Mesodermal cell (in vitro differentiated cells): ENCODE measurements around the gene FRMD4A.

ENCODE experiments used
- H3K27ac ChIP-seq: 2 replicates; pipeline ENCODE4 v1.7.0; 2013; ENCODE audit warnings: mild to moderate bottlenecking, low read depth, low read length, moderate library complexity; ENCODE audit not compliant: severe bottlenecking
- H3K36me3 ChIP-seq: 2 replicates; pipeline ENCODE4 v1.7.1; 2013; ENCODE audit warnings: mild to moderate bottlenecking, low read length, moderate library complexity; ENCODE audit not compliant: control insufficient read depth, insufficient read depth
- H3K4me1 ChIP-seq: one replicate; pipeline ENCODE4 v1.7.1; 2013; ENCODE audit warnings: mild to moderate bottlenecking, low read length; ENCODE audit not compliant: insufficient read depth, control insufficient read depth, poor library complexity, severe bottlenecking
- H3K4me3 ChIP-seq: 2 replicates; pipeline ENCODE4 v1.7.0; 2013; ENCODE audit warnings: low read length, control low read depth, mild to moderate bottlenecking; ENCODE audit not compliant: insufficient read depth, poor library complexity, severe bottlenecking; ENCODE audit errors: extremely low read depth
- H3K9me3 ChIP-seq: 2 replicates; pipeline ENCODE4 v1.7.1; 2013; ENCODE audit warnings: mild to moderate bottlenecking, low read length, moderate library complexity; ENCODE audit not compliant: control insufficient read depth
- WGBS, 2 experiments: methylation state at CpG; one replicate each; pipeline ENCODE4 v1.1.5; 2013; ENCODE audit warnings: missing lambda C conversion rate in 2 of 2; ENCODE audit not compliant: insufficient coverage in 2 of 2; 5-methylcytosine and 5-hydroxymethylcytosine counted together

Gene FRMD4A

GRCh38 chr10:13672548-13672947 lies 658.2 kb downstream of the FRMD4A start:
- peaks cover 16% of the 10 kb centered on the region for H3K4me1 ChIP-seq
- WGBS, 2 experiments = 59 to 67% methylated on average over 3 to 4 of the region's 7 CpGs
- no peaks in the 10 kb centered on the region for H3K9me3 ChIP-seq
- peaks cover 92% of the 10 kb centered on the region for H3K36me3 ChIP-seq
- H3K27ac ChIP-seq = peak overlapping the region; percentile 33
- H3K4me3 ChIP-seq = no peak overlapping the region

- peaks cover 94% of the 10 kb centered on the region for H3K36me3 ChIP-seq
- 92 to 99% methylated on average over 8 to 9 of the region's 10 CpGs for WGBS, 2 experiments
- H3K4me3 ChIP-seq = no peak overlapping the region
- peaks cover 16% of the 10 kb centered on the region for H3K4me1 ChIP-seq
- H3K27ac ChIP-seq = peak overlapping the region; percentile 33
- no peaks in the 10 kb centered on the region for H3K9me3 ChIP-seq
Measured at GRCh38 chr10:13671904-13672303, 658.8 kb downstream of the FRMD4A start.

- 88 to 91% methylated on average over 7 to 10 of the region's 10 CpGs for WGBS, 2 experiments
- Histone ChIP-seq H3K9me3 (no peaks in the 10 kb centered on the region), H3K27ac (no peak overlapping the region), H3K4me1 (peaks cover 16% of the 10 kb centered on the region), H3K4me3 (no peak overlapping the region), H3K36me3 (peaks cover 95% of the 10 kb centered on the region)
Measured at GRCh38 chr10:13670311-13670710, 660.4 kb downstream of the FRMD4A start.

GRCh38 chr10:13669901-13670300 lies 660.8 kb downstream of the FRMD4A start:
- no peaks in the 10 kb centered on the region for H3K9me3 ChIP-seq
- 95 to 98% methylated on average over 9 to 11 of the region's 12 CpGs for WGBS, 2 experiments
- H3K4me3 ChIP-seq = no peak overlapping the region
- H3K4me1 ChIP-seq = peaks cover 16% of the 10 kb centered on the region
- H3K27ac ChIP-seq = no peak overlapping the region
- H3K36me3 ChIP-seq = peaks cover 97% of the 10 kb centered on the region

GRCh38 chr10:13669182-13669855 lies 661.4 kb downstream of the FRMD4A start:
- no peaks in the 10 kb centered on the region for H3K9me3 ChIP-seq
- H3K27ac ChIP-seq = no peak overlapping the region
- H3K36me3 ChIP-seq = peaks cover 97% of the 10 kb centered on the region
- WGBS, 2 experiments = 97% methylated on average over 7 of the region's 8 CpGs
- peaks cover 16% of the 10 kb centered on the region for H3K4me1 ChIP-seq
- no peak overlapping the region for H3K4me3 ChIP-seq

- 94 to 100% methylated on average over 4 of the region's 4 CpGs for WGBS, 2 experiments
- no peak overlapping the region for H3K4me3 ChIP-seq
- H3K36me3 ChIP-seq = peaks cover 96% of the 10 kb centered on the region
- peaks cover 12% of the 10 kb centered on the region for H3K4me1 ChIP-seq
- H3K27ac ChIP-seq = no peak overlapping the region
- no peaks in the 10 kb centered on the region for H3K9me3 ChIP-seq
Measured at GRCh38 chr10:13668126-13668525, 662.6 kb downstream of the FRMD4A start.

GRCh38 chr10:13665516-13666262 lies 665.0 kb downstream of the FRMD4A start:
- no peak overlapping the region for H3K4me3 ChIP-seq
- no peaks in the 10 kb centered on the region for H3K9me3 ChIP-seq
- H3K27ac ChIP-seq = no peak overlapping the region
- 93 to 97% methylated on average over 18 to 20 of the region's 20 CpGs for WGBS, 2 experiments
- H3K36me3 ChIP-seq = peaks cover 99% of the 10 kb centered on the region
- H3K4me1 ChIP-seq = peaks cover 6% of the 10 kb centered on the region

- H3K36me3 ChIP-seq = peaks cover 94% of the 10 kb centered on the region
- H3K27ac ChIP-seq = peak overlapping the region; percentile 29
- no peaks in the 10 kb centered on the region for H3K9me3 ChIP-seq
- H3K4me1 ChIP-seq = peaks cover 6% of the 10 kb centered on the region
- 74 to 81% methylated on average over 7 to 8 of the region's 8 CpGs for WGBS, 2 experiments
- no peak overlapping the region for H3K4me3 ChIP-seq
Measured at GRCh38 chr10:13661256-13661655, 669.5 kb downstream of the FRMD4A start.

GRCh38 chr10:13660551-13660920 lies 670.2 kb downstream of the FRMD4A start:
- Histone ChIP-seq H3K4me1 (peaks cover 6% of the 10 kb centered on the region), H3K4me3 (no peak overlapping the region), H3K36me3 (peaks cover 94% of the 10 kb centered on the region), H3K9me3 (no peaks in the 10 kb centered on the region), H3K27ac (no peak overlapping the region)
- WGBS, 2 experiments = 60 to 100% methylated on average over 1 to 2 of the region's 7 CpGs

GRCh38 chr10:13659887-13660550 lies 670.7 kb downstream of the FRMD4A start:
- no peaks in the 10 kb centered on the region for H3K9me3 ChIP-seq
- H3K4me1 ChIP-seq = peaks cover 6% of the 10 kb centered on the region
- H3K36me3 ChIP-seq = peaks cover 94% of the 10 kb centered on the region
- no peak overlapping the region for H3K4me3 ChIP-seq
- 25 to 45% methylated on average over 11 to 14 of the region's 19 CpGs for WGBS, 2 experiments
- H3K27ac ChIP-seq = no peak overlapping the region
